Stimulated activated naive CD8-positive, alpha-beta T cell treated with anti-CD3 and anti-CD28 coated beads, Interleukin-15, Interleukin-2, amounts not matched to agents 100 ng/mL and 50 ng/mL, for 24 hours (primary cell): ENCODE results near the gene FJX1.

Experiments
- H3K27ac Mint-ChIP-seq: one replicate; pipeline ENCODE4 v1.8.0; 2021; ENCODE audit warnings: mild to moderate bottlenecking, mixed read lengths
- H3K27me3 Mint-ChIP-seq: one replicate; pipeline ENCODE4 v1.8.0; 2021; ENCODE audit warnings: mixed read lengths
- H3K36me3 Mint-ChIP-seq: one replicate; pipeline ENCODE4 v1.8.0; 2021; ENCODE audit warnings: low read depth, mixed read lengths
- H3K4me1 Mint-ChIP-seq: one replicate; pipeline ENCODE4 v1.8.0; 2021; ENCODE audit warnings: low read depth, mixed read lengths
- H3K4me3 Mint-ChIP-seq: one replicate; pipeline ENCODE4 v1.8.0; 2021; ENCODE audit warnings: mild to moderate bottlenecking, mixed read lengths
- H3K9me3 Mint-ChIP-seq: one replicate; pipeline ENCODE4 v1.8.0; 2021; ENCODE audit warnings: mixed read lengths

Gene FJX1

GRCh38 chr11:35617687-35618496 lies at the start of gene FJX1:
Gene FJX1, plus strand, starts transcription at chr11:35618460. Its CDS starts 177 bp downstream, at chr11:35618637.
- no peaks in the 10 kb centered on the region for H3K9me3 Mint-ChIP-seq
- no peak within 1 kb of the TSS for H3K27ac Mint-ChIP-seq
- no peaks in the 10 kb centered on the region for H3K36me3 Mint-ChIP-seq
- H3K4me3 Mint-ChIP-seq, result peak within 1 kb of the TSS; percentile 74
- H3K4me1 Mint-ChIP-seq, result peaks cover 19% of the 10 kb centered on the region
- H3K27me3 Mint-ChIP-seq, result peaks cover 67% of the 10 kb centered on the region

GRCh38 chr11:35571696-35572095 lies 46.6 kb upstream of the FJX1 start:
- H3K4me3 Mint-ChIP-seq, result no peak overlapping the region
- no peaks in the 10 kb centered on the region for H3K4me1 Mint-ChIP-seq
- no peaks in the 10 kb centered on the region for H3K36me3 Mint-ChIP-seq
- H3K27ac Mint-ChIP-seq, result no peak overlapping the region
- peaks cover 11% of the 10 kb centered on the region for H3K9me3 Mint-ChIP-seq
- H3K27me3 Mint-ChIP-seq, result peaks cover 32% of the 10 kb centered on the region

- H3K4me1 Mint-ChIP-seq, result no peaks in the 10 kb centered on the region
- H3K36me3 Mint-ChIP-seq, result no peaks in the 10 kb centered on the region
- peaks cover 45% of the 10 kb centered on the region for H3K27me3 Mint-ChIP-seq
- H3K4me3 Mint-ChIP-seq, result no peak overlapping the region
- H3K27ac Mint-ChIP-seq, result no peak overlapping the region
- H3K9me3 Mint-ChIP-seq, result no peaks in the 10 kb centered on the region
Observed at GRCh38 chr11:35579557-35580396, 38.5 kb upstream of the FJX1 start.

GRCh38 chr11:35580397-35580781 lies 37.9 kb upstream of the FJX1 start:
- Mint-ChIP-seq H3K9me3 (no peaks in the 10 kb centered on the region), H3K4me1 (no peaks in the 10 kb centered on the region), H3K4me3 (no peak overlapping the region), H3K27me3 (peaks cover 46% of the 10 kb centered on the region), H3K27ac (no peak overlapping the region), H3K36me3 (no peaks in the 10 kb centered on the region)

GRCh38 chr11:35582033-35582432 lies 36.2 kb upstream of the FJX1 start:
- no peaks in the 10 kb centered on the region for H3K9me3 Mint-ChIP-seq
- no peak overlapping the region for H3K27ac Mint-ChIP-seq
- no peaks in the 10 kb centered on the region for H3K36me3 Mint-ChIP-seq
- no peak overlapping the region for H3K4me3 Mint-ChIP-seq
- peaks cover 43% of the 10 kb centered on the region for H3K27me3 Mint-ChIP-seq
- H3K4me1 Mint-ChIP-seq, result no peaks in the 10 kb centered on the region

- H3K27ac Mint-ChIP-seq, result no peak overlapping the region
- H3K9me3 Mint-ChIP-seq, result no peaks in the 10 kb centered on the region
- no peaks in the 10 kb centered on the region for H3K36me3 Mint-ChIP-seq
- H3K27me3 Mint-ChIP-seq, result peaks cover 46% of the 10 kb centered on the region
- no peaks in the 10 kb centered on the region for H3K4me1 Mint-ChIP-seq
- H3K4me3 Mint-ChIP-seq, result no peak overlapping the region
Observed at GRCh38 chr11:35583126-35583525, 35.1 kb upstream of the FJX1 start.

GRCh38 chr11:35583843-35584242 lies 34.4 kb upstream of the FJX1 start:
- H3K4me3 Mint-ChIP-seq, result no peak overlapping the region
- no peak overlapping the region for H3K27ac Mint-ChIP-seq
- H3K36me3 Mint-ChIP-seq, result no peaks in the 10 kb centered on the region
- no peaks in the 10 kb centered on the region for H3K4me1 Mint-ChIP-seq
- peaks cover 51% of the 10 kb centered on the region for H3K27me3 Mint-ChIP-seq
- no peaks in the 10 kb centered on the region for H3K9me3 Mint-ChIP-seq

- Mint-ChIP-seq H3K27ac (no peak overlapping the region), H3K36me3 (no peaks in the 10 kb centered on the region), H3K4me1 (no peaks in the 10 kb centered on the region), H3K27me3 (peaks cover 55% of the 10 kb centered on the region), H3K4me3 (no peak overlapping the region), H3K9me3 (no peaks in the 10 kb centered on the region)
Observed at GRCh38 chr11:35584321-35584720, 33.9 kb upstream of the FJX1 start.

- H3K4me1 Mint-ChIP-seq, result no peaks in the 10 kb centered on the region
- H3K4me3 Mint-ChIP-seq, result no peak overlapping the region
- no peaks in the 10 kb centered on the region for H3K9me3 Mint-ChIP-seq
- no peak overlapping the region for H3K27ac Mint-ChIP-seq
- peaks cover 51% of the 10 kb centered on the region for H3K27me3 Mint-ChIP-seq
- H3K36me3 Mint-ChIP-seq, result no peaks in the 10 kb centered on the region
Observed at GRCh38 chr11:35585416-35585815, 32.8 kb upstream of the FJX1 start.

GRCh38 chr11:35586222-35586621 lies 32.0 kb upstream of the FJX1 start:
- Mint-ChIP-seq H3K4me1 (no peaks in the 10 kb centered on the region), H3K27ac (no peak overlapping the region), H3K27me3 (peaks cover 49% of the 10 kb centered on the region), H3K36me3 (no peaks in the 10 kb centered on the region), H3K4me3 (no peak overlapping the region), H3K9me3 (no peaks in the 10 kb centered on the region)

- Mint-ChIP-seq H3K27ac (no peak overlapping the region), H3K27me3 (peaks cover 49% of the 10 kb centered on the region), H3K9me3 (no peaks in the 10 kb centered on the region), H3K4me1 (no peaks in the 10 kb centered on the region), H3K36me3 (no peaks in the 10 kb centered on the region), H3K4me3 (no peak overlapping the region)
Observed at GRCh38 chr11:35587972-35588371, 30.3 kb upstream of the FJX1 start.

- no peaks in the 10 kb centered on the region for H3K9me3 Mint-ChIP-seq
- H3K4me1 Mint-ChIP-seq, result no peaks in the 10 kb centered on the region
- peaks cover 42% of the 10 kb centered on the region for H3K27me3 Mint-ChIP-seq
- no peak overlapping the region for H3K4me3 Mint-ChIP-seq
- H3K27ac Mint-ChIP-seq, result no peak overlapping the region
- H3K36me3 Mint-ChIP-seq, result no peaks in the 10 kb centered on the region
Observed at GRCh38 chr11:35588627-35589026, 29.6 kb upstream of the FJX1 start.

GRCh38 chr11:35589281-35589680 lies 29.0 kb upstream of the FJX1 start:
- no peaks in the 10 kb centered on the region for H3K9me3 Mint-ChIP-seq
- H3K4me3 Mint-ChIP-seq, result no peak overlapping the region
- H3K36me3 Mint-ChIP-seq, result no peaks in the 10 kb centered on the region
- H3K27me3 Mint-ChIP-seq, result peaks cover 39% of the 10 kb centered on the region
- no peak overlapping the region for H3K27ac Mint-ChIP-seq
- no peaks in the 10 kb centered on the region for H3K4me1 Mint-ChIP-seq

GRCh38 chr11:35590412-35590811 lies 27.8 kb upstream of the FJX1 start:
- no peak overlapping the region for H3K27ac Mint-ChIP-seq
- H3K4me1 Mint-ChIP-seq, result no peaks in the 10 kb centered on the region
- no peaks in the 10 kb centered on the region for H3K36me3 Mint-ChIP-seq
- H3K27me3 Mint-ChIP-seq, result peaks cover 42% of the 10 kb centered on the region
- H3K4me3 Mint-ChIP-seq, result no peak overlapping the region
- H3K9me3 Mint-ChIP-seq, result no peaks in the 10 kb centered on the region

GRCh38 chr11:35593143-35593542 lies 25.1 kb upstream of the FJX1 start:
- H3K9me3 Mint-ChIP-seq, result no peaks in the 10 kb centered on the region
- H3K27me3 Mint-ChIP-seq, result peaks cover 51% of the 10 kb centered on the region

More at GRCh38 chr11:35593143-35593542, 25.1 kb upstream of the FJX1 start:
- Mint-ChIP-seq H3K36me3 (no peaks in the 10 kb centered on the region), H3K27ac (no peak overlapping the region), H3K4me3 (no peak overlapping the region), H3K4me1 (no peaks in the 10 kb centered on the region)
